Measurements from ENCODE around the gene CTBP1.
"Not testable (repeated sequence)": the region's sequence is repeated elsewhere in the genome, so short reads cannot be mapped to it uniquely, and the experiment has no call there.

Gene CTBP1

DNA sequence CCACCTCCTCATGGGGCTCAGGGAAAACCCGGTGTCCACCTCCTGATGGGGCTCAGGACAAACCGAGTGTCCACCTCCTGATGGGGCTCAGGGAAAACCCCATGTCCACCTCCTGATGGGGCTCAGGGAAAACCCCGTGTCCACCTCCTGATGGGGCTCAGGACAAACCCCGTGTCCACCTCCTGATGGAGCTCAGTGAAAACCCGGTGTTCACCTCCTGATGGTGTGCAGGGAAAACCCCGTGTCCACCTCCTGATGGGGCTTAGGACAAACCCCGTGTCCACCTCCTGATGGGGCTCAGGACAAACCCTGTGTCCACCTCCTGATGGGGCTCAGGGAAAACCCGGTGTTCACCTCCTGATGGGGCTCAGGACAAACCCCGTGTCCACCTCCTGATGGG is 11.7 kb downstream of the CTBP1 start:
- DNase-seq, result not testable (repeated sequence)

DNA sequence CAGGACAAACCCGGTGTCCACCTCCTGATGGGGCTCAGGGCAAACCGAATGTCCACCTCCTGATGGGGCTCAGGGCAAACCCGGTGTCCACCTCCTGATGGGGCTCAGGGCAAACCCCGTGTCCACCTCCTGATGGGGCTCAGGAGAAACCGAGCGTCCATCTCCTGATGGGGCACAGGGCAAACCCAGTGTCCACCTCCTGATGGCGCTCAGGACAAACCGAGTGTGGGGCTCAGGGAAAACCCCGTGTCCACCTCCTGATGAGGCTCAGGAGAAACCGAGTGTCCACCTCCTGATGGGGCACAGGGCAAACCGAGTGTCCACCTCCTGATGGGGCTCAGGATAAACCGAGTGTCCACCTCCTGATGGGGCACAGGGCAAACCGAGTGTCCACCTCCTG is 12.1 kb downstream of the CTBP1 start:
- DNase-seq, result not testable (repeated sequence)

DNA sequence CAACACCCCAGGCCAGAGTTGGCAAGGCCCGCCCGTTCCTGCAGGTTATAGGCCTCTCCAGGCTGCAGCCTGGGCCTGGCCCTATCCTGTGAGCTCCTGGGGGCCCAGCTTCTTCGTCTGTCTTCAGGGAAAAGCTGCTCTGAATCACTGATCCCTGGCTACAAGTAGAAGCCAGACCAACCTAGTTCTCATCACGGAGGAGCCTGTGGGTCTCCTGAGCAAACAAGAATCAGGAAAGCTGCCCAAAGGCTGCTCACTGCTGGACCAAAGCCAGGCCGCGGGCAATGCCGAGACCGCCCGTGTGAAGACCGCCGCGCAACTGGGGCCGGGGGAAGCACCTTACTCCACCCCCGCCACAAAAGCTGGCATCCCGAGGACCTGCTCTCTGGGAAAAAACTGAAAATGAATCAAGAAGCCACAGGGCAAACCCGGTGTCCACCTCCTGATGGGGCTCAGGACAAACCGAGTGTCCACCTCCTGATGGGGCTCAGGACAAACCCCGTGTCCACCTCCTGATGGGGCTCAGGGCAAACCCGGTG is 12.8 kb downstream of the CTBP1 start:
- no peak for DNase-seq

DNA sequence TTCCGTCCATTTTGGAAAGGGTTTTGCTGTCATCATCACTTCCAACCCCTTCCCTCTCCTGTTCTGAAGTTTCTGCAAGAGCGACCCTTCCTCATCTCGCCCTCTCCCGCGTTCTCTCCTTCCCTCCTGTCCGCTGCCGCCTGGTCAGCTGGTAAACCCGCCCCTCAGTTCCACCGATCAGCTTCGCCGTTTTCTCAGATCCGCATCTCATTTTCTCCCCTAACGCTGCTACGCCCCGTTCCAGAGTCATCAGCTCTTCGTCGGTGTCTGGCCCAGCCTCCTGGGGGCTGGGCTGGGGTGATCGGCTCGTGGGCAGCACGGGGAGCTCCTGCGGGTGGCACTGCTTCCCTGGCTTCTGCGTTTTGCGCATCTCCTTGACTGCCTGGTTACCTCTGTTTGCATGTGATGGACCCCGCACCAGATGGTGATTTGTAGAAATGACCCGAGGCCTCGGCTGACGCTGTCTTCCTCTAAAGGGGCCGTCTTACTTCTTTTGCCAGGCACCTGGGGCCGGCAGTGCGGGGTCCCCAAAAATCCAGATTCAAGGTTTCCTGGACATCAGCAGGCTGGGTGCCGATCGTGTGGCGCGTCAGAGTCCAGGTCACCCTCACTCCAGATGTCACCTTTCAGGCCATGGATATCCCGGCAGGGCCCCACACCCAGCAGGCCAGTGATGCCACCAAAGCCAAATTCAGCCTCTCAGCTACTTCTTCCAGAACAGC is 13.4 kb downstream of the CTBP1 start:
- DNase-seq, result no peak

DNA sequence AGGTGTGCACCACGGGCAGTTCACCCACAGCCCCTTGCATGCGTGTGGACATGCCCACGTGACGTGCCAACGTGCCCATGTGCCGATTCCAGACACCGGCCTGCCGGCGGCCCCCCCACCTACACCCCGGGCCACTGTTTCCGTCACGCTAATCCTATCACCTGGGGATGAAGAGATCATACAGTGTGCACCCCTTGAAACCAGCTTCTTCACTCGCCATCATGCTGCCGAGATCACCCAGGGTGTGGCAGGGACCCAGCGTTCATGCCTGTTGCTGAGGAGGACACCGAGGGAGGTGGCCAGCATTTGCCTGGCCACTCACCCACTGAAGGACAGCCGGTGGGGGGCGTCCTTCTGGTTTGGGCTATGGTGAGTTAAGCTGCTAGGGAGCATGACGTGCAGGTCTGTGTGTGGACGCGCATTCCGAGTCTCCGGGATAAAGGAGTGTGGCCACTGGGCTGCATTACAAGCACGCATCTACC is 14.1 kb downstream of the CTBP1 start:
- DNase-seq, result no peak

DNA sequence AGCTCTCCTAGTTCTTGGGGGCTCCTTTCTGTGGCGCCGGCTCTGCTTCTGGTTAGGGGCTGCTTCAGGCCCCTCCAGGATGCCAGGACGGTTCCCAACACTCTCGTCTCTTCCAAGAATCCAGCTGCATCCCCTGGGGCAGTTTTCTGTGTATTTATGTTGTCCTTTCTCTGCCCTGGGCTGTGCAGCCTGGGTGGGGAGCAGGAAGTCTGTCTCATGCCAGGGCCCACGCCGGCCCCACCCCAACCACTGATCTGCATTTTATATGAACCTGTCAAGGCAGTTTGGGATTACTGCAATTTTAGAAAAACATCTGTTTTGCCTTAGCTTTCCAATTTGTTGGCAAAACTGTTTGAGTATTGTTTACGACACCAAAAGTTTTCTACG is 14.6 kb downstream of the CTBP1 start:
- DNase-seq, result no peak

DNA sequence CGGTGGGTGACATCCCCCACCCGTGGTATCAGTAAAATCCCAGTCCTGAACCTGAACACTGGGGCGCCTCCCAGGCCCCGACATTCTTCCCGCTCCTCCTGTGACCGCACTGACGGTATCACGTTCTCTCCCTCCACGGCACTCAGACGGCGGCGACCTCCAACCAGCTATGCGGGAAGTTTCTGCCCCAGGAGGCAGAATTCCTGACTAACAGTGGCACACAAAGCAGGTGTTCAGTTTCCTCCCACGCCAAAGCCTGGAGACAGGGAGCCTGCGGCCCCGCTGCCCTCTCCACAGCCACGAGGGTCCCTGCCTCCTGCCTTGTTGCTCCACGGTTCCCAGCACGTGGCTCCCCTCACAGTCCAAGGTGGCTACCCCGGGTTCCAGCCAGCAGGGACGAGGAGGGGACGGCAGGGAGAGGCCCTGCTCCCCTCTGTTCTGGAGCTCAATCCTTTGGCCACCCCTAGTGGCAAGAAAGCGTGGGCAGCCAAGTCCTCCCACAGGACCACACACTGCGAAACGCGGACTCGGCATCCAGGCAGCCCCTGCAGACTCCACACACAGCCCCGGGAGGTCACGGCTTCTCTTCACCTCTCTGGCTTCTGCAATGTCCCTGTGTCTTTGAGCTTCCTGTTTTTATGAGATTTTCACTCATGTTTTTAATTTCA is 15.2 kb downstream of the CTBP1 start:
- no peak for DNase-seq

DNA sequence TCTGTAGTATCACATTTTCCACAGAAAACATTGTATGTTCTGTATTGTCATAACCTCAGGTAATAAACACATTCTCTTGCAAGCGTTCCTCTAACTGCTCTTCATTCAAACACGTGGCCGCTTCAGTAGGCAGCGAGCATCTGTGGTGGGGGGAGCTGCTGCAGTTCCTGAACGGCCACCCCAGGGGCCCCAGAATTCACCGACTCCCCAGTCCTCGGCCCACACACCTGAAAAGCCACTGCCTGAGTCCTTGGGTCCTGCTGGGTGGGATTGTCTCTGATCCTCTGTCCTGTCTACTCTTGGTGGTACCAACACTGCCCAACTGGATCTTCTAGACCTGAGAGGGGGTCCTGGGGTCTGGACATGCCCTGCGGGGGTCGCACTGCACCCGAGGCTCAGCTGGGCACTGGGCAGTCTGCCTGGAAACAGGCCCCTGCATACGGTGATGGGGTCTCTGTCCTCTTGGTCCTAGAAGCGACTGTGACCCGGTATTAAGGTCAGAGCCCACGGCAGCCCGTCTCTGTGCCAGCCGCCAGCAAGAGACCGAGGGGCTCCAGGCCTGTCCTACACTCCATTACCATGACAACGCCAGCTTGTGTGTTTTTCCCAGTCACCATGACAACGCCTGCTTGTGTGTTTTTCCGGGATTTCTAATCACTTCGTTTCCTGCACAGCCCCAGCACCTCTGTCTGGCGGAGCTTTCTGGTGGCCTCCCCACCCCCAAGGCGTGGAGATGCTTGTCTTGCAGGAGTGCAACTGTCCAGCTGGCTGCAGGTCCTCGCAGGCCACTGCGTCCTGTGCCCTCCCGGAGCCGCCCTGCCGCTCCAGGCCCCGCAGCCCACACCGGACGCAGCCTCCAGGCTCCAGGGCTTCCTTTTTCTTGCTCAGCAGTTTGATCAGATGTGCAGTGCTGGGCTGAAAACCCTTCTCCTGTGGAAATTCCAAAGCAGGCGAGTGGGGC is 16.0 kb downstream of the CTBP1 start:
- no peak for DNase-seq

DNA sequence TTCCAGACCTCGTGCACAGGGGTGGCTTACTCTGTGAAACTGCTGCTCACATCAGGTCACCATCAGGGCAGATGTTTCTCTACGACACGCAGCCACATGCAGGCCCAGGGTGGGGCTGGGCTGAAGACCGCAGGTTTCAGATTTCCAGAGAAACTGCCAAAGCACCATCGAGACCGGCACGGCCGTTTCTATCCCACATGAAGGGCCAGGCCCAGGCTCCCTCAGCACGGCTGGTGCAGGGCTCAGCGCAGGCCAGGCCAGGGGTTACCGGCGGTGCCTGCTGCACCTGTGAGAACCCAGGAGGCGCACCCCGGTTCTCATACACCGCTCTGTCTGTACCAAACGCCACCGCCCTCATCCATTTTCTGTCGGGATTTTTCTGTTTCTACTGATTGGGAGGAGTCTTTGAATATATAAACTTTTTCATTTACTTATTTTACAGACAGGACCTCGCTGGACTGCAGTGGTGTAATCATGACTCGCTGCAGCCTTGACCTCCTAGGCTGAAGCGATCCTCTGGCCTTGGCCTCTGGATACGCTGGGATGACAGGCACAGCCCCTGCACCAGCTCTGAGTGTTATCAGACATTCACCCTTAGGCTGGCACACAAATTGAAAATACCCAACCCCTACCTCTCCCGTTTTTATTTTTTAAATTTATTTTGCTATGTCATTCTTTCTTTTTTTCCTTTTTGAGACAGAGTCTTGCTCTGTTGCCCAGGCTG is 17.1 kb downstream of the CTBP1 start:
- DNase-seq, result no peak

DNA sequence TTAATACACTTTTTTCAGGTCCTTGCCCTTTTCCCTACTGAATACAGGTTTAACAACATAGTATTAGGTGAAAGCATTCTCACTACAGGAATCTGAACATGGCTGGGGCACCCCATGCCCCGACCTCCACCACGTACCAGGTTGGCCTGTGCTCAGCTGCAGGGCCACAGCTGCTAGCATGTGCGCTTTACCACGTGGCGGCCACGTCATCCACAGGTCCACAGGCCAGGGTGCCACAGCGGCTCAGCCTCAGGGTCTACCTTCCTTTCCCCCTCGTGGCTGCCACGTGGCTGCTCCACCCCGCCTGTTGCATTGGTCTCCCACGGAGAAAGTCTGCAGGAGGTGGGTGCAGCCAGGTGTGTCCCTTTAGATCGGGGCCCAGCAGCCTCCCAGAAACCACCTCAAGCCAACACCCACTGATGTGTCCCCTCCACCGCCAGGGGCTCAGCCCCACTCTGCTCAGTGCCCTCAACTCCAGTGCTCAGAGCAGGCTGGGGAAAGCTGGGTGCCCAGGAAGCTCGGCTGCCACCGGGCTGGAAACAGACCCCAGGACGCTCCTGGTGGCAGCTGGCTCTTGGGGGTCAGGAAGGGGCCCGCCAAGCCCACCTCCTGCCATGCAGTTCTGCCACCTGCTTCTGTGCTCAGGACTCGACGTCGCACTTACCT is 17.8 kb downstream of the CTBP1 start:
- DNase-seq, result no peak

DNA sequence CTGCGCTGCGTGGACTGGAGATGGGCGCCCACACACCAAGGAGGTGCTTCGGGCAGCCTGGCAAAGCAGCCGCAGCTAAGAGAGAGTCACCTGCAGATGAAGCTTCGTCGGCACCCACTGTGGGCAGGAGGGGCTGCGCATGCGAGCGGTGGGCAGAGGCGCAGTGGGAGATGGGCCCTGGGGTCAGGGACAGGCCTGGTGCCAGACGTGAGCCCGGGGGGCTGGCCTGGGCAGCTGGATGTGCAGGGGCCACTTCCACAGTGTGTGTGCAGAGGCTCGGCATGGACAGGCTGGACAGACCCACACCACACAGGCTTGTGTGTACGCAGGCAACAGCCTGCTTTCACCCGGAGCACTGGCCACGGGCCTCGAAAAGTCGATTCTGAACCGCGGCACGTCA is 18.6 kb downstream of the CTBP1 start:
- no peak for DNase-seq

DNA sequence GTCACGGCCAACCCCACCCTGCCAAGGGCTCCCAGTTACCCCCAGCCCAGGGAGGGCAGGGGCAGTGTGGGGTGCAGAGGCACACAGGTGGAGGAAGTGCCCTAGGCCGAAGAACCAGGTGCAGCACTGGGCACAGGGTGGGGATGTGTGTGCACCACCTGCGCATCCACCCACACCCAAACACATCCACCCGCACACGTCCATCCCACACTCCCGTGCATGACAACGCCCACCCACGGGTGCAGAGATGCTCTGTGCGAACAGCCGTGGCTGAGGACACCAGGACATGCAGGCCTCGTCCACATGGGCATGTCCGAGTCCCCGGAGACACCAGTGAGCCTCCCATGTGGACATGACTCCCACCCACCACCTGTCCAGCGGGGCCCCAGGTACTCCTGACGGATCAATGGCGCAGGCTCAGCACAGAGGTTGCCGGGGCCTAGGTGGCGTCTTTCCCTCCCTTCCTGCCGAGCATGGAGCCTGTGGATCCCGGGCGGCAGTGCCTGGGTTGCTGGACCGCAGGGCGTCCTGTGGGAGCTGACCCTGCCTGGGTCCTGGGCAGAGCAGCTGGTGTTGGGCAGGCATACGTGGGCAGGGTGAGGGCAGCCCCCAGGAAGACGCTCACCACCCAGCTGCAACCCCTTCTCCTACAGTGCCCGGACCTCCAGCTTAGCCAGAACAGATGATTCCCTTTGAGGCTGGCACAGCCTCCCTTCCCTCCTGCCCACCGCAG is 19.6 kb downstream of the CTBP1 start:
- no peak for DNase-seq

DNA sequence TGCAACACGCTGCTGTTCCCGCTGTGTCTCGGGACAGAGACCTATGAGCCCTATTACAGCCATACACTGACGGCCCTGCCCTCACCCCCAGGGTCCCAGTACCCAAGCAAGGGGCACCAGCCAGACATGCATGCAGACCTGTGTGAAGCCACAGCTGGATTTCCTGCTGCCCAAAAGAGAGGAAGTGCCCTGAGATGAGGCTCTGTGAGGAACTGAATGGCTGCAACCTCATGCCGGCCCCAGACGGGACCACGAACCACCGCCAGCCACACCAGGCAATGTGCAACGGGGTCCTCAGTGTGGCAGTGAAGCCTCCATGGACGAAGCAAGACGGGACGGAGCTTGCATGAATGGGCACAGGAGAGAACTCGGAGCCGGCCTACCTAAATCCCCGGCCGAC is 21.1 kb downstream of the CTBP1 start:
- DNase-seq, result no peak

DNA sequence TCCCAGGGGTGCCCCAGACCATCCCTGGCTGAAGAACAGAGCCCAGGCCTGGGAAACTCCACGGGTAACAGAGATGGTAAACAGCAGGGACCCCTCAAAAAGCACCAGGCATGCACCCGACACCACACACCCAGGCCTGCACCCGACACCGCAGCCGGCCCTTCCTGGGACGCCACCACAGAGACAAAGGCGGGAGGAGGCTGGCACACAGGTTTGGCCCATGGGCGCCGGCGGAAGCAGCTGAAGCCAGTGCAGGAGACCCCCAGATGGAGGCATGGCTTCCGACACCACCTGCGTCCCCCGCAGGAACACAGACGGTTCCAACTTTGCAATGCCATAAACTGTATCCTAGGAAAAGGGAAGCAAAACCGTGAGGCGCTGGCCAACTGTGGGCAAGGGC is 22.3 kb downstream of the CTBP1 start:
- no peak for DNase-seq

DNA sequence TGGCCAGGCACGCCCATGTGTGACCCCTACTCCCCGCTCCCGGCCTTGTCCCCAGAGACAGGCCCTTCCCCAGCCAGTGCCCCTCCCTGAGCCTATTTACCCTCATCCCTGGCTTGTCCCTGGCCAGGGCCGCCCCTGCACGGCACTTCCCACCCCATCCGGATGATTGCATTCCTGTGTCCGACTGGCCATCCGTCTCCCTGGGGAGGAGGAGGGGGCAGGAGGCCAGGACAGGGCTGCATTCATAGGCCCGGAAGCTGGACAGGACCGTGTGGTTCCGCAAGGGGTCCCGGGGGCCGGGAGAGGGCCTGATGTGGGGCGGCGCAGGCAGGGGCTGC is 22.8 kb downstream of the CTBP1 start:
- DNase-seq, result no peak

DNA sequence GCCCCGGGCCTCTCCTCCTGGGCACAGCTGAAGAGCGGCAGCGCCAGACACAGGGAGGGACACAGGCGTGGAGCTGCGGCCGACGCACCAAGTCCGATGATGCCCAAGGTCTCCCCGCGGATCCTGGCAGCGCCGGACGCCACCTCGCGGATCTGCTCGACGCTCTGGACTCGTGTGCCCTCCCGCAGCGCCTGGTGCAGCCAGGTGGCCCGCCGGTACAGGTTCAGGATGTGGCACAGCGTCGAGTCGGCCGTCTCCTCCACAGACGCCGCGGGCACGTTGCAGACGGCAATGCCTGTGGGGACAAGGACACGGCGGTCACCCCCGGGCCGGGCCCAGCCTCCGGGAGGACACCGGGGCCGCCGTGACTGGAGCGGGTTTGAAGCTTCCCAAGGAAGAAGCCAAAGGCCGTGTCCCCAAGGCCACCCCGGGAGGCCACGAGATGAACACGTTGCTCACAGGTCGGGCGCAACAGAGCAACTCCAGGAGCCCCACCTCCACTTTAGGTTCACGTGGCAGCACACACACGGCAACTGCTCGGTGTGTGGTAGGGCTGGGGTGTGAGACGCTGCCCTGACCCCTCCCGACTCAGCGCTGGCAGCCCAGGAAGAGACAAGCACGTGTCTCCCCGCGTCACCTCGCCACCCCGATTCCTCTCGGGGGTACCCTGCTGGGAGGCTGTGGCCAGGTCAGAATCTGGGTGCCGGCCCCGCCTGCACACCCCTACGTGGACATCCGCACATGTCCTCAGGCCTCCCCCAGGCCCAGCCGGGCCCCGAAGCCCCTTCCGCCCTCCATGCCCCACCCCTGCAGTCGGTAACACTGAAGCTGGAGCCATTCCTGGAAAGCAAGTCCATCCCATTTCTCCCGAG is 23.4 kb downstream of the CTBP1 start:
- no peak for DNase-seq

DNA sequence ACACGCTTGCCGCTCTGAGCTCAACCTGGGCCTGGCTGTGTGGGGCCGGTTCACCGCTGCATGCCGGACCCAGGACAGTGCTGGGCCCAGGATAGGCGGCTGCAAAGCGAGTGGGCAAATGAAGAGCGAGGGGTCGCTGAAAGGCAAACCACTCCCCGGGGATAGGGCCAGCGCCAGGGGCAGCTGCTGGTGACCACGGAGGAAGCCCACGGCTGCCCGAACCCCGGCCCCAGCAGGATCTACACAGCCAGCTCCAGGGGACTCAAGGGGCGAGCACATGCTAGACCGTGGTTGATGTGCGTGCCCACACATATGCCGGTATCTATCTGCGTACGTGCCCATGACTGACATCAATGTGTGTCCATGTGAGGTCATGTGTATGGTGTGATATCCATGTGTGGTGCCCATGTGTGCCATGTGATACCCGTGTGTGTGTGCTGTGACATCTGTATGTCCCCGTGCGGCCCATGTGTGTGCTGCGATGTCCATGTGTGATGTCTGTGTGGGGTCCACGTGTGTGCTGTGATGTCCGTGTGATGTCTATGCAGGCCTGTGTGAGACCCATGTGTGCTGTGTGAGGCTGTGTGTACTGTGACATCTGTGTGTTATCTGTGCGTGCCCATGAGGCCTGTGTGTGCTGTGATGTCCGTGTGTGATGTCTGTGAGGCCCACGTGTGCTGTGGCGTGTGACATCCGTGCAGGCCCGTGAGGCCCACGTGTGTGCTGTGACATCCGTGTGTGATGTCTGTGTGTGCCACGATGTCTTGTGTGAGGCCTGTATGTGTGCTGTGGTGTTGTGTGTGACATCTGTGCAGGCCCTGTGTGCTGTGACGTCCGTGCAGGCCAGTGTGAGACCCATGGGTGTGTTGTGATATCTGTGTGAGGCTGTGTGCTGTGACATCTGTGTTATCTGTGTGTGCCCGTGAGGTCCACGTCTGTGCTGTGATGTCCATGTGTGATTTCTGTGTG is 24.8 kb downstream of the CTBP1 start:
- DNase-seq, result no peak

DNA sequence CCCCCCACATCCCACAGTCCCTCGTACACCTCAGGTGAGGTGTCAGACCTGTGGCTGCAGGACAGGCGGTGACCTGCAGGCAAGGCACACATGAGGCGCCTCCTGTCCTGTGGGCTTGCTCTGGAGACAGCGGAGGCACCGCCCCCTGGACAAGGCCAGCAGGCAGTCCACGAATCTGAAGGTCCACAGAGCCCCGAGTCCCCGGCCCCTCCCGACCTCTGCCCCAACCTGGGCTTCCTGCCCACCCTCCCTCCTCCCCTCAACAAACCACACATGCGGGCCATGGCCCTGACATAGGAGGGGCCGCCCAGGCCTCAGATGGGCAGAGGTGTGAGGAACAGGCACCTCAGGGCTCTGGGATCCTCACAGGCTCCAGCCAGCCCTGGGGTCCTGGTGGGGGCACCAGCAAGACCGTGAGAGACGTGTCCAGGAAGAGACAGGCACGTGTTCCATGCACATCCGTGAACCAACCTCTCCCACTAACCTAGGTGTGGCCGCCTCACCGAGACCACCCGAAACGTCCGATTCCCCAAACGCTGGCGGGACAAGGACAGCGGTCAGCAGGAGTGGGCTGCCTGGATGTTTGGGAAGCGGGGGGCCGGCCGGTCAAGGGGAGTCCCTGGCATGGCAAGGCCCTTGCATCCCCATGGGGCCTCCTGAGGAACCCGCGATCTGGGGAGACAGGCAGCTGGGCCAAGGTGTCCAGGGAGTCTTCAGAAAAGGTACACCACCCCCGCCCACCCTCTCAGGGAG is 25.8 kb downstream of the CTBP1 start:
- DNase-seq, result no peak

Measured in stimulated activated naive CD4-positive, alpha-beta T cell (primary cell).